NCI-H510A treated with DMSO at 0.1 percent for 48 hours (cell line): ENCODE data around the gene NR2F6.
A peak's percentile ranks its signal among the peaks of the same experiment; 100 is the strongest.
"Not testable (repeated sequence)": the region's sequence is repeated elsewhere in the genome, so short reads cannot be mapped to it uniquely, and the experiment has no call there.

ENCODE experiments used
- DNase-seq: peaks from one replicate; lab custom pipeline; 2025; lab: John Stamatoyannopoulos, UW

Gene NR2F6

DNA sequence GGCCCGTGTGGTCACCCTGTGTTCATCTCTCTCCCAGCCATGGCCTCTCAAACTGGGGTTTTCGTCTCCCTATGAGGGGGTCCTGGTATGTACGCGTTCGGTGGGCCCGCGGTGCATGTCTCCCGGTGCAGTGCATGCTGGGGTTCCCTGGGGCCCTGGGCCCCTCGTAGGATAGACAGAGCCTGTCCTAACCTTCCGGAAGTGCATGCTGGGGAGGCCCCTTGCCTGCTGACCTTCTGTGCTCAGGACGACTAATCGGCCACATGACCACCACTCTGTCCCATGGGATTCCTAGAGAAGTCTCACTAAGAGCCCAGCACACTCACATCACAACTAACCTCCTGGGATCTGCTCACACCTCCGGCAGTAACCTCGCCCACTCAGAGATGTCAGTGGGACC lies 35.4 kb downstream of the NR2F6 start:
- DNase-seq: no peak

DNA sequence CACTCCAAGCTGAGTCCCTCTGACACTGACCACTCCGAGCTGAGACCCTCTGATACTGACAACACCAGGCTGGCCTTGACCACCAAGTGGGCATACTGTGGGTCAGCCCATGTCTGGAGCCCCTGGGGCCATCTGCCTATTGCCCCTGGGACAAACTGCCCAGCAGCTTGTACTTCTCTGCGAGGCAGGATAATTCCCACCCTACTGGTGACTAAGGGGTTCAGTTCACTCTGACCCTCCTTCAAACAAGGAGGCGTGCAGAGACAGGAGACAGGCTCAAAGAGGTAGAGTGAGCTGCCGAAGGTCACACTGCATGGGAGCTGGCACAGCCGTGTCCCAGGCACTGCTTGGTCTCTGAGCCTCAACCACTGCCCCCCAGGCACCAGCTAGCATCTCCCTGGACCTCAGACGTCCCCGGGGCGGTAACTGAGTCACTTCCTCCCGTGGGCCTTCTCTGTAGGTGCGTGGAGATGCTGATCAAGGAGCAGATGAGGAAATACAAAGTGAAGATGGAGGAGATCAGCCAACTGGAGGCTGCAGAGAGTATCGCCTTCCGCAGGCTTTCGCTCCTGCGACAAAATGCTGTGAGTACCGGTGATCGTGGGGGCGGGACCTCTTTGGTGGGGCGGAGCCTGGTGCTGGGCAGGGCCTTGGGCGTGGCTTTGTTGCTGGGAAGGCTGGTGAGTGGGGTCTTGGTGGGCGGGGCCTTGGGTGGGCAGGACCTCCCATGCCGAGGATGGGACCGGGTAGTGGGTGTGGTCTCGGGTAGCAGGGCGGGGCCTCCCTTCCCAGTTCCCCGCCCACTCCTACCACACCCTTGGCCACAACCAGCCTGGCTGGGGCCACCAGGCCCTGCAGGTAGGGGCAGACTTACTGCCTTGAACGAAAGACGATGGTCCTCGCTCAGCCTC lies 36.3 kb downstream of the NR2F6 start:
- no peak for DNase-seq

DNA sequence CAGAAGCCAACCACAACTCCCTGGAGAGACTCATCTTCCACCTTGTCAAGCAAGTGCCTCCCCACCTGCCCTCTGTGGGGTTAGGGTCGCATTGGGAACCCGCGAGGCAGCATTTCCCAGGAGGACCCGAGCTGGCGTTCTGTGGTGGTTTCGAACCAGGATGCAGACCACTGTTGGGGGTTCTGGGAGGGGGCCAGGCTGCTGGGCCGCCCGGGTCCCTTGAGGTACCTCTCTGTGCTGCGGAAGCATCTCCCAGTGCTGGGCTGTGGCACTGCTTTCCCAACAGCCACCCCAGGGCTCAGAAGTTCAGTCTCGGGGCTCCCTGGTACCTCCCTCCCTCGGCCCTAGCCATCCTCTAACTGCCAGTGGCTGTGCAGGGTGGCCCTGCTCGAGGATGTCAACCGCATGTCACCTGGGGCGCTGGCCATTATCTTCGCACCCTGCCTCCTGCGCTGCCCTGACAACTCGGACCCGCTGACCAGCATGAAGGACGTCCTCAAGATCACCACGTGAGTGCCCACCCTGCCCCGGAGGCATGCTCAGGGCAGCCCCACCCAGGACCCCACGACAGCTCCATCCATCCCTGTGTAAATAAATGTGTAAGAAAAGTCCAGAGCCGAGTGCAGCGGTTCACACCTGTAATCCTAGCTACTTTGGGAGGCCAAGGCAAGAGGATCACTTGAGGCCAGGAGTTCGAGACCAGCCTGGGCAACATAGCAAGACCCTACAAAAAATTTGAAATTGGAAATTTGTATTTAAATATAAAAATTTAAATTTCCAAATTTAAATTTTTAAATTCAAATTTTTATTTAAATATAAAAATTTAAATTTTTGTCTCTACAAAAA lies 38.8 kb downstream of the NR2F6 start:
- no peak for DNase-seq

DNA sequence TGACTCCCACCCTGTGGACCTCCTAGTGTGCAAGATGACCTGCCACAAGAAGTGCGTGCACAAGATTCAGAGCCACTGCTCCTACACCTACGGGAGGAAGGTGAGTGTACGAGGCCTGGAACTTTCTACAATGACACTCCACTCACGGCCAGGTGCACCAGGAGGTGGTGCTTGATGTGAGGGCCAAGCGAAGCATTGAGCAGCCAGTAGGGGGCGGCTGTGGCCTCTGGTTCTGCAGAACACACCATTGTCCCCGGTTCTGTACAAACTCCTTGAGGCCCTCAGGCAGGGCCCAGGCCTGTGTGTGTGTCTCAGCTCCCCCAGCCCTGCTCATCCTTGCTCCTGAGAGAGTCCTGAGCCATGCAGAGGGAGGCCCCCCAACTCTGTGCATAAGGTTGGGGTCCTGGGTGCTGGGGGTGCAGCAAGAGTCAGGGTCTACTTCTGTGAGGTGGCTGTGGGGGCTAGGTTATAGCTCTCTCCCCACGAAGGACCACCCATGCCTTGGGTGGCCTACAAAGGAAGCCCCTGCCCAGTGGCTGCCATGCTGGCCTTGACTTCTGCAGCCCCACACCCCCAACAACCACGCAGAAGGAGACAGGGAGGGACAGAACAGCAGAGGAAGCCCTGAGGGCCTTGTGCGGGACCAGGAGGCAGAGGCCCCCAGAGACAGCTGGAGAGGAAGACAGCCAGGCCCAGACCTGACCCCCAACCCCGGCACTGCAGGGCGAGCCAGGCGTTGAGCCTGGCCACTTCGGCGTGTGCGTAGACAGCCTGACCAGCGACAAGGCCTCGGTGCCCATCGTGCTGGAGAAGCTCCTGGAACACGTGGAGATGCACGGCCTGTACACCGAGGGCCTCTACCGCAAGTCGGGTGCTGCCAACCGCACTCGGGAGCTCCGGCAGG lies 40.2 kb downstream of the NR2F6 start:
- peak; percentile 9 for DNase-seq

- DNase-seq: no peak
Observed at GRCh38 chr19:17202713-17203112, 43.0 kb downstream of the NR2F6 start.

- no peak for DNase-seq
Observed at GRCh38 chr19:17202249-17202648, 43.5 kb downstream of the NR2F6 start.

- no peak for DNase-seq
Observed at GRCh38 chr19:17200408-17201079, 45.2 kb downstream of the NR2F6 start.

DNA sequence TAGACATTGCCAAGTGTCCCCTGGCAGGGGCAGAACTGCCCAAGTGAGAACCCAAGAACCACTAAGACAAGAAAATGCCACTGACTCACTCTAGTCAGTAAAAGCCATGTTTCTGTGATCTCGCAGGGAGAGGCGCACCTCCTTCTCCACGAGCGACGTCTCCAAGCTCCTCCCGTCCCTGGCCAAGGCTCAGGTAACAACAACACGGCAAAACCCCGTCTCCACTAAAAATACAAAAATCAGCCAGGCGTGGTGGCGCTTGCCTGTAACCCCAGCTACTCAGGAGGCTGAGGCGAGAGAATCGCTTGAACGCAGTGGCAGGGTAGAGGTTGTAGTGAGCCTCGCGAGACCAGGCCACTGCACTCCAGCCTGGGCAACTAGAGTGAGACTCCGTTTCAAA lies 48.1 kb downstream of the NR2F6 start:
- no peak for DNase-seq

DNA sequence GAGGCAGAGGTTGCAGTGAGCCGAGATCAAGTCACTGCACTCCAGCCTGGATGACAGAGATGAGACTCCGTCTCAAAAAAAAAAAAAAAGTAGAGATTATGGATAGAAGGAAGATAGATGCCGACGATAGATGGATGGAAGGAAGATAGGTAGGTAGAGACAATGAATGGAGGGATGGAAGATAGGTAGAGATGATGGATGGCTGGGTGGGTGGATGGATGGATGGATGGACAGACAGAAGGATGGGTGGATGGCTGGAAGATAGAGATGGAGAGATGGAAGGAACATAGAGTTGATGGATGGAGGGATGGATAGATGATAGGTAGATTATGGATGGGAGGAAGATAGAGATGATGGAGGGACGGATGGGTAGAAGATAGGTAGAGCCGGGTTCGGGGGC lies 49.1 kb downstream of the NR2F6 start:
- no peak for DNase-seq

DNA sequence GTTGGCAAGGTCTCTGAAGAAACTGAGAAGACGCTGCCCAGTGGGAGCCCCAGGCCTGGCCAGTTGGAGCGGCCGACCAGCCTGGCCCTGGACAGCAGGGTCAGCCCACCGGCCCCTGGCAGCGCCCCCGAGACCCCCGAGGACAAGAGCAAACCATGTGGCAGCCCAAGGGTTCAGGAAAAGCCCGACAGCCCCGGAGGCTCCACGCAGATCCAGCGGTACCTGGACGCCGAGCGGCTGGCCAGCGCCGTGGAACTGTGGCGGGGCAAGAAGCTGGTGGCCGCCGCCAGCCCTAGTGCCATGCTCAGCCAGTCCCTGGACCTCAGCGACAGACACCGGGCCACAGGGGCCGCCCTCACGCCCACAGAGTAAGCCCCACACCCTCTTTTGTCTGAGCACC lies 50.6 kb downstream of the NR2F6 start:
- no peak for DNase-seq

GRCh38 chr19:17194608-17195007 lies 51.1 kb downstream of the NR2F6 start:
- DNase-seq: no peak

DNA sequence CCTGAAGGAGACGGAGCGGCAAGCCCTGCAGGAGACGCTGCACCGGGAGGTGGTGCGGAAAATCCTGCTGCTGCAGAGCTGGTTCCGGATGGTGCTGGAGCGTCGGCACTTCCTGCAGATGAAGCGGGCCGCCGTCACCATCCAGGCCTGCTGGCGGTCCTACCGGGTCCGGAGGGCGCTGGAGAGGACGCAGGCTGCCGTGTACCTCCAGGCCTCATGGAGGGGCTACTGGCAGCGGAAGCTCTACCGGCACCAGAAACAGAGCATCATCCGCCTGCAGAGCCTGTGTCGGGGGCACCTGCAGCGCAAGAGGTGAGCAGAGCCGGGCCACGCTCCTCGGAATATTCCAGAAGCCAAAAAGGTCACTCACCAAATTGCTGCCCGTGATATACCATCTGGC lies 53.0 kb downstream of the NR2F6 start:
- DNase-seq: no peak

DNA sequence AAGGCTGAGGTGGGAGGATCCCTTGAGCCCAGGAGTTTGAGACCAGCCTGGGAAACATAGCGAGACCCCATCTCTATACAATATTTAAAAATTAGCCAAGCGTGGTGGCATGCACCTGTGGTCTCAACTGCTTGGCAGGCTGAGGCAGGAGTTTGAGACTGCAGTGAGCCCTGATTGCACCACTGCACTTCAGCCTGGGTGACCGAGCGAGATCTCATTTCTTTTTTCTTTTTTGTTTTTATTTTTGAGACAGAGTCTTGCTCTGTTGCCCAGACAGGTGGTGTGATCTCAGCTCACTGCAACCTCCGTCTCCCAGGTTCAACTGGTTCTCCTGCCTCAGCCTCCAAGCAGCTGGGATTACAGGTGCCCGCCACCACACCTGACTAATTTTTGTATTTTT lies 54.0 kb downstream of the NR2F6 start:
- DNase-seq: not testable (repeated sequence)

DNA sequence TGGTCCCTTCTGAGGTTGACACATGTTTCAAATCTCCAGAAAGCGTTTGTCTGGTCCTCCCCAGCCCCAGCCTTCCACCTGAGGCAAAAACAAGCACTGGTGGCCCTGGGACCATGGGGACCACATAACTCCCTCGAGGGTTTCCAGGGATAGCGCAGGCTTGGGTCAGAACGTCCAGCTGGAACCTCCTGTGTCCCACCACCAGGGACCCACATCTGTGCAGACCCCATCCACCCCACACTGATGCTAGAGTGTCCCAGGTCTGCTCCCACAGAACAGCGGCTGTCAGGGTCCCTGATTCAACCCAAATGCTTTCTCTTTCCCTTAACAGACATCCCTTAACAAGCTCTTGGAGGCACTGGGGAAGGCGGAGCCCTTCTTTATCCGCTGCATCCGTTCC lies 60.1 kb downstream of the NR2F6 start:
- no peak for DNase-seq

GRCh38 chr19:17184371-17184841 lies 61.3 kb downstream of the NR2F6 start:
- DNase-seq: no peak

DNA sequence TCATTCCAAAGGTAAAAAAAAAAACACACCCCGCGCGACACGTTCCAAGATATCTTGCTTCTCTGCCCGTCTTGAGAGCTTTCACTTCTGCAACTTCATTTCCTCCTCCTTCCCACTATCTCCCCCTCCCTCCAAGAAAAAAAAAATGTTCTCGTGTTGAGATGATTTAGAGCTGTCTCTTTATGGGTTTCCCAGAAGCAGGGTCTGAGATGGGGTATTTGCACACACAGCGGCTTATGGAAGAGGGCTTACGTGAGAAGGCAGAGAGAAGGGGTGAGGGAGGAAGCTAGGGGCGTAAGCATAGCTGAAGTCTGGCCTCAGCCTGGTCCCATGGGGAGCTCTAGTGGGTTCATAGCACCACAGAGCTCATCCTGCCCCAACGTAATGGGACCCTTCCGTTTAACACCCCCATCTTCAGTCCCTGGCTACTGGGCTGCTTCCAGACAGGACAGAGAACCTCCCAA lies 61.8 kb downstream of the NR2F6 start:
- DNase-seq: no peak

GRCh38 chr19:17183271-17183761 lies 62.4 kb downstream of the NR2F6 start:
- DNase-seq: no peak
